ENCODE results near the gene ZFAND3. TPM values are rescaled to one million over a fixed set of nuclear protein-coding genes. Genes with fewer than 3 reads are reported as not detected.

ZFAND3 gene
- polyA plus RNA-seq, 2 of the 4 experiments (the other 2 are of a cell fraction), result 12.0 to 50.0 TPM

- H3K4me3 ChIP-seq, result no peak overlapping the region
- POLR2A ChIA-PET, result no interaction called here
- no peak for DNase-seq (ENCODE audit: low read depth in 1 of 2, low spot score in 1 of 2)
- no peak for FAIRE-seq
- 70% methylated on average over 6 of the region's 6 CpGs for WGBS (ENCODE audit: missing lambda C conversion rate)
- peaks cover 50% of the 10 kb centered on the region for H3K4me1 ChIP-seq
- H3K4me2 ChIP-seq, result peak overlapping the region; percentile 45
- no peak overlapping the region for H3K27ac ChIP-seq
- no peaks in the 10 kb centered on the region for H3K9me3 ChIP-seq
- CTCF ChIA-PET, result interaction anchor here (1.6 kb wide), 1 partner anchor 11 kb away, joined by 3 read pairs; no protein-coding TSS in a partner anchor
- no peak for ATAC-seq
- TF ChIP-seq JUNB (IDR thresholded peaks at IDR 0.05) (no peak), ELK1 (IDR thresholded peaks at IDR 0.05; ENCODE audit: low read depth, low read length) (no peak), HOXB5 (CRISPR knock-in tag; IDR thresholded peaks at IDR 0.05) (no peak), SMC3 (IDR thresholded peaks at IDR 0.05) (no peak)
Measured at GRCh38 chr6:37866590-37867507, 47.3 kb downstream of the ZFAND3 start.

- ChIA-PET POLR2A (no interaction called here), CTCF (no interaction called here)
- WGBS (ENCODE audit: missing lambda C conversion rate), result 88% methylated on average over 1 of the region's 1 CpG
- Histone ChIP-seq H3K27ac (no peak overlapping the region), H3K4me1 (peaks cover 40% of the 10 kb centered on the region), H3K4me3 (no peak overlapping the region), H3K9me3 (no peaks in the 10 kb centered on the region), H3K4me2 (peak overlapping the region; percentile 34)
- FAIRE-seq (no peak), ATAC-seq (no peak), DNase-seq (ENCODE audit: low read depth in 1 of 2, low spot score in 1 of 2) (no peak)
- TF ChIP-seq CHD2 (IDR thresholded peaks at IDR 0.05; ENCODE audit: low read length, partially characterized antibody) (no peak), JUN (IDR thresholded peaks at IDR 0.05) (no peak), ESRRA (IDR thresholded peaks at IDR 0.05; ENCODE audit: borderline replicate concordance, low read length) (no peak)
Measured at GRCh38 chr6:37867756-37868446, 48.4 kb downstream of the ZFAND3 start.

GRCh38 chr6:37868447-37868825 is 48.9 kb downstream of the ZFAND3 start:
- DNase-seq (ENCODE audit: low read depth in 1 of 2, low spot score in 1 of 2) (no peak), FAIRE-seq (no peak), ATAC-seq (peak in 1 of 2 experiments; percentile 31; a peak in 2 of 6 replicates)
- no peak overlapping the region for H3K27ac ChIP-seq
- no peaks in the 10 kb centered on the region for H3K9me3 ChIP-seq
- CTCF ChIA-PET, result no interaction called here
- POLR2A ChIA-PET, result no interaction called here
- TF ChIP-seq RNF2 (IDR thresholded peaks at IDR 0.05; ENCODE audit: borderline replicate concordance, low read depth) (no peak), CTCF (IDR thresholded peaks at IDR 0.05) (no peak), HOXB13 (CRISPR knock-in tag; IDR thresholded peaks at IDR 0.05; ENCODE audit: low read depth) (no peak), CHD4 (IDR thresholded peaks at IDR 0.05; ENCODE audit: borderline replicate concordance) (no peak), KDM1A (IDR thresholded peaks at IDR 0.05; ENCODE audit: low read depth) (no peak), RCOR1 (IDR thresholded peaks at IDR 0.05; ENCODE audit: low read depth, low read length) (no peak), PHF8 (IDR thresholded peaks at IDR 0.05; ENCODE audit: borderline replicate concordance, low read depth) (no peak), BHLHE40 (IDR thresholded peaks at IDR 0.05; ENCODE audit: low read depth, low read length) (no peak), ZSCAN20 (CRISPR knock-in tag; IDR thresholded peaks at IDR 0.05) (no peak), NR3C1 (IDR thresholded peaks at IDR 0.05) (no peak), CHD2 (IDR thresholded peaks at IDR 0.05; ENCODE audit: low read length, partially characterized antibody) (no peak), FOXS1 (CRISPR knock-in tag; IDR thresholded peaks at IDR 0.05) (no peak), BCL3 (IDR thresholded peaks at IDR 0.05) (no peak)
- H3K4me2 ChIP-seq, result peak overlapping the region; percentile 34
- WGBS (ENCODE audit: missing lambda C conversion rate), result 59% methylated on average over 4 of the region's 4 CpGs
- H3K4me1 ChIP-seq, result peaks cover 34% of the 10 kb centered on the region
- H3K4me3 ChIP-seq, result no peak overlapping the region

Data from A549 (cell line).